Activated T-cell treated with anti-CD3 and anti-CD28 coated beads, Interleukin-2, amount 50 U/mL, for 1 hour (primary cell): ENCODE measurements around the gene PRLHR.
"Not testable (repeated sequence)": the region's sequence is repeated elsewhere in the genome, so short reads cannot be mapped to it uniquely, and the experiment has no call there.

Experiments used
- DNase-seq: peaks from one replicate; pipeline ENCODE4 v3.0.0-alpha.2; 2020

The PRLHR gene

GRCh38 chr10:118595598-118596425 is at the start of gene PRLHR:
PRLHR (minus strand) TSS chr10:118595648; CDS start chr10:118595244, 404 bp downstream.
- no peak for DNase-seq

- no peak for DNase-seq
Observed at GRCh38 chr10:118642228-118642627, 46.8 kb upstream of the PRLHR start.

GRCh38 chr10:118638680-118639079 is 43.2 kb upstream of the PRLHR start:
- DNase-seq, result no peak

DNA sequence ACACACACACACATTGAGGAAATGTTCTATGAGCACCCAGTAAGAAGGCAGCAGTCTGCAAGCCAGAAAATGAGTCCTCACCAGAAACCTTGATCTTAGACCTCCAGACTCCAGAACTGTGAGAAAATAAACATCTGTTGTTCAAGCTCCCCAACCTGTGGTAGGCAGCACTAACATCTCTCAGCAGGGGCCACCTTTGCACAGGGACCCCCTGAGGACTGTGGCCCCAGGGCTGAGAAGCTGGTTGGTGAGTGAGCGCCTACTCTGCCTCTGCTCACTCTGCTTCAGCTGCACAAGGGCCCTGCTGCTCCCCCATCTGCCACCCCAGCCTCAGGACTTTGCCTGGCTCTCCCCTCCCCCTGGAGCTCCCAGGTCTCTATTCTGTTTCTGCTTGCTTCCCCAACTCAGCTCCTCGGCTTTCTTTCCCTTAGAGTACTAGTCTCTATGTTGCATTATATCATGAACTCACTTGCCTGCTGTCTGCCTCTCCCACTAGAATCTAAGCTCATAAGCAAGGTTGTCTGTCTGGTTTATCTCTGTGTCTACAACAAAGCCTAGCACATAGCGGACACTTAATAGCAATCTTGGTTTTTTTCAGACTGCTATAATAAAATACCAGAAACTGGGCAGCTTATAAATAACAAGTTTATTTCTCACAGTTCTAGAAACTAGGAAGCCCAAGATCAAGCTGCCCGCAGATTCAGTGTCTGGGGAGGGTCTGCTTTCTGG is 40.4 kb upstream of the PRLHR start:
- DNase-seq, result no peak

GRCh38 chr10:118633786-118634185 is 38.3 kb upstream of the PRLHR start:
- DNase-seq, result no peak

GRCh38 chr10:118629211-118629610 is 33.8 kb upstream of the PRLHR start:
- no peak for DNase-seq

- no peak for DNase-seq
Observed at GRCh38 chr10:118628397-118628796, 32.9 kb upstream of the PRLHR start.

- DNase-seq, result no peak
Observed at GRCh38 chr10:118626953-118627352, 31.5 kb upstream of the PRLHR start.

GRCh38 chr10:118625504-118625903 is 30.1 kb upstream of the PRLHR start:
- no peak for DNase-seq

GRCh38 chr10:118624747-118625146 is 29.3 kb upstream of the PRLHR start:
- DNase-seq, result no peak

DNA sequence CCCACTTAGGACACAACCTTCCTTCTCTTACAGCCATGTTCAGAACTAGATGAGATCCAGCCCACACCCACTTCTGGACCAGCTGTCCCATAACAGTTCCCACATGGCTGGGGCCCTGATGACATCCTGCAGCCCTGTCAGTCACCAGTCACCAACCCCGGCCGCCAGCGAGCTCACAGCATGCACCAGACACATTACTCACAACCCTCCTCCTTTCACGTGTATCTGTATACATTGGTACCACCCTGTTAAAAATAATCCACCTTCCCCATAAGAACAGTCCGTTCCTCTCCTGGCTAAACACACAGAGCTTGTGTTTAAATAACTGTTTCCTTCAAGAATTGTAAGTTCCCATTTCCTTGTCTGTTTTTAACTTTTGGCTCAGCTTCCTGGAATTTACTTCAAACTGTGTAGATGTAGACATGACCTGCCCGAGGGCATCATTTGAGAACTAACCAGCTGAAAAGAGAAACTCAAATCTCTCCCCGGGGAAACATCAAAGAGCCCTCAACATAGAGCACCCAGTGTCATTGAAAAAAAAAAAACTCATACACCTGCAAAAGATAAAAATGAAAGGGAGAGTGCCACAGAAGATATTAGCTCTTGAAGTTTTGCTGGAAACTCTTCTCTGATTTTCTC is 26.0 kb upstream of the PRLHR start:
- peak; percentile 23 for DNase-seq

- not testable (repeated sequence) for DNase-seq
Observed at GRCh38 chr10:118613863-118614262, 18.4 kb upstream of the PRLHR start.

GRCh38 chr10:118610577-118610976 is 15.1 kb upstream of the PRLHR start:
- DNase-seq, result no peak

- no peak for DNase-seq
Observed at GRCh38 chr10:118607768-118608354, 12.4 kb upstream of the PRLHR start.

GRCh38 chr10:118605694-118606093 is 10.2 kb upstream of the PRLHR start:
- DNase-seq, result no peak

DNA sequence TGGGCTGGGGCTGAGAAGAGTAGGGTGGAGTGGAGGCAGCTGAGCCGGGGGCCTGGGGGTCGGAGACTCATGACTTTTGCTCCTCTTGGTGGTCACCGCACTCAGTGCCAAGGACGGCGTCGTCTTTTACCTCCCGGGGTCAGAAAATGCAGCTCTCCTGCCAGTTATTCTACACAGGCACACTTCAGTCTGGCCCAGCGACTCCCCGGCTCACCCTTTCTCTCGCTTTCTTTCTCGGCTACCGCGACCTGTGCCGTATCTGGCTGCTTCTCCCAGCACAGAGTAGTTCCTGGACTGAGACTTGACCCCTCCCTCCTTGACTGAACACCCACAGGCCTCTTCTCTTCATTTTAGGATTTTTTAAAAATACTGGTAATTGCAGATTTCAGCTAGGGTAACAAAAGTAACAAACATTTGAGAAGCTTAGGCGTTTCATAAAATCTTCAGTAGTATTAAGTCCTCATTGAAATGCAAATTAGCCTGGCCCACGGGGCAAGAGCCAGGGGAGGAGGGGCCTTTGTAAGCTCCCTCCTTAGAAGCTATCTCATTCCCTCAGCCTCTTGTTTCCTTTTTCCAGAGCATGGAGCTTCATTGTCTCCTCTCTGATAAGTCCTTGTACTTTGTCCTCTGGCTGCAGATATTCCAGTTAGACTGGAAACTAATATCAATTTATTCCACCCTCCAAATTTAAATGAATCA is 1.1 kb upstream of the PRLHR start:
- DNase-seq, result no peak

GRCh38 chr10:118595064-118595420 is 406 bp downstream of the PRLHR start:
- DNase-seq, result no peak

- DNase-seq, result peak; percentile 57
Observed at GRCh38 chr10:118594392-118595063, 920 bp downstream of the PRLHR start.

GRCh38 chr10:118592675-118593330 is 2.6 kb downstream of the PRLHR start:
- no peak for DNase-seq

DNA sequence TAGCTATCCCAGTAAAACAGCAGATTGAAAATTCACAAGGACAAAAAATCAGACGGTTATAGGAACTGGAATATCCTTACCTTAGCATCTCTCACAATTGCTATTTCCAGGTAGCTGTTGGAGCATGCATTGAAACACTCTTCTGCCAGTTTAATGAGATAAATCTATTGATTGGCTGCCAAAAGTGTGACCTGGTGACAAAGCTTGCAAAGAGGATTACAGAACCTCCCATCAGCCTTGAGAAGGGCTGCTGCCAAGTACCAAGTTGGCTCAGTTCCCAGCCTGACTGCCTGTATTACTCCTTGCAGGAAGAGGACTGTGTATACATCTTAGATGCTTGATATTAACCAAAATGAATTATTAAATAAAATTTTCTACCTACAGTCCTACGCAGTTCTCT is 5.1 kb downstream of the PRLHR start:
- DNase-seq, result no peak

DNA sequence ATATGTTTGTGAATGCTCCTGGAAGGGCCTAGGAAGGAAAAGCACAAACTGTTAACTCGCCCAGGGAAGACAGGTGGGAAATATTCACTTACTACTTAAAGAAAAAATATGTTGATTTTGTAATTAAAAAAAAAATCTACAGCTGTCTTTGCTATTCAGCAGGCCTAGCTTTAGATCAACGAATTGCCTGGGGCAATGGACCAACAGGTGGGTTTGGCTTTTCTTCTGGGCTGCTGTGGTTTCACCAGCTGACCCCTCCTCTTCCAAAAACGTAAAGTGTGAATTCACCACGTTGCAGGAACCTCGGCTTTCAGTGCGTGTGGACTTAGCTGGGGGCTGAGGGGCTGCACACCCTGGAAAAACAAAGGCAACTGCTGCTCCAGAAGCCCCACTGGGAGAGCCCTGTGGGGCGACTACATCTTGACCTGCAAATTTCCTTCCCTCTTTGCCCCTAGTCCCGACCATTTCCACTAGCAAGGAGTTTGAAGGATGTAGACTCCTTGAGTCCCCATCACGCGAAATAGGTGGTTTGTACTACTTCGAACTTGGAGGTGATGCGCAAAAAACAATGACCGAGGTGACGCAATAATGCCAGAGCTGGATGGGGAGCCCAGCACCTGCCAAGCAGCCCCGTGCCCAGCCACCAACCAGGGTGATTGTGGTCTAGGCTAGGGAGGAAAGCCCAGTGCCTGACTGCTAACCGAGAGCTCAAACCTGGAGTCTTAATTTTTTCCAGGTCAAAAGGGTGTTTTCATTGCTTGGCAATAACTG is 7.4 kb downstream of the PRLHR start:
- no peak for DNase-seq
